NCI-H1048 (cell line): ENCODE measurements around the gene NFKB2.

Experiments used
- DNase-seq: peaks from one replicate; lab custom pipeline; 2025; lab: John Stamatoyannopoulos, UW

NFKB2 gene

DNA sequence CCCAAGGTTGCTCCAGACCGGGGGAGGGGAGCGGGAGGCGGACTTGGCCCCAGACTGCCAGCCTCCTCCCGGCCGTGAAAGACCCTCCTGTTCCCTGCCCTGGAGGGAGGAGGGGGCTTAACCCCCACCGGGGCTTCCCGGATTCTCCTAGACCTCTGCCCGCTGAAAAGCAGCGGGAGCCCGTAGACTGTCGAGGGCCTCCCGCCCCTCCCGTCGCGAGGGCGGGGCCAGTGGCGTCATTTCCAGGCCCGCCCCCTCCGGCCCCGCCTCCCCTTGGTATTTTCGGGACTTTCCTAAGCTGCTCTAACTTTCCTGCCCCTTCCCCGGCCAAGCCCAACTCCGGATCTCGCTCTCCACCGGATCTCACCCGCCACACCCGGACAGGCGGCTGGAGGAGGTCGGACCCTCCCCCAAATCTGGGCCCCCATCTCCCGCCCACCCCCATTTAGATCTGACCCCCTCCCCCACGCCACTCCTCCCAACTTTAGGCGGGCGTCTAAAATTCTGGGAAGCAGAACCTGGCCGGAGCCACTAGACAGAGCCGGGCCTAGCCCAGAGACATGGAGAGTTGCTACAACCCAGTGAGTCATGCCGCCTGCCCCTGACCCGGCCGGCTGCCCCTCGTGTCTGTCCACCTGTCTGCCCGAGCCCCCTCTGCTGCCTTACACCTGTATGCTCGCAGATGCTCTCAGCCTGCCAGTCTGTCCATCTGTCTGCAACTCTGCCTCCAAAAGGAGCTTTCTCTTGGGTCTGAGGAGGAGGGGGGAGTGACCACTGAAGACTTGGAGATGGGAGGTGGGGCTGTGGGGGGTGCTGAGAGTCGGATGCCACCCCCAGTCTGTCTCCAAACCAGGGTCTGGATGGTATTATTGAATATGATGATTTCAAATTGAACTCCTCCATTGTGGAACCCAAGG is at the start of gene NFKB2:
TSS of gene NFKB2 (plus strand) at position 306 of the 917 bp plus-strand sequence. CDS start at position 561, 255 bp downstream.
- DNase-seq = peak; percentile 68

DNA sequence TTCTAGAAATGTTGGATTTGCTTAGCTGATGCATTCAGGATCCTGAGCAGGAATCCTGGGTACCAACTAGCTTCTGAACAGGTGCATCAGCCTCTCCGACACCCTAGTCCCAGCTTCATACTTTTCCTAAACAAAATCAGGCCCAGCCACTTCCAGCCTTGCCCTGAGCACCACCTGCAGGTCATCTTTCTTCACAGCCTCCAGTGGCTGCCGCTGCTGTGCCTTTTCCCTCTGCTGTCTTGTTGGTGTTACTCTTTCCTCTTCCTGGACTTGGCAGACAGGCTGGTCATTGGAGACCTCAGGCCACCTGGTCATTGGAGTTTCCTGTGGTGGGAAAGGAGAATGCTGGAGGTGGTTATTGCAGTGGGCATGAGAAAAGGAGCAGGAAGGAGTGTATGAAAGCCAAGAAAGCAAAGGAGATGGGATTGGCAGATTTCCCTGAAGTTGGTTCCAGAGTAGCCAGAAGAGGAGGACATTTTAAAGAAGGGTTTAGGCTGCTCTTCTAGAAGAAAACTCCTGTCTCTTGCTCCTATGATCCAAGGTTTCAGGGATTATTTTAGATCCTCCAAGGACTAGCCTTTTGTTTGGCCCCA is 48.2 kb upstream of the NFKB2 start:
- DNase-seq = no peak

DNA sequence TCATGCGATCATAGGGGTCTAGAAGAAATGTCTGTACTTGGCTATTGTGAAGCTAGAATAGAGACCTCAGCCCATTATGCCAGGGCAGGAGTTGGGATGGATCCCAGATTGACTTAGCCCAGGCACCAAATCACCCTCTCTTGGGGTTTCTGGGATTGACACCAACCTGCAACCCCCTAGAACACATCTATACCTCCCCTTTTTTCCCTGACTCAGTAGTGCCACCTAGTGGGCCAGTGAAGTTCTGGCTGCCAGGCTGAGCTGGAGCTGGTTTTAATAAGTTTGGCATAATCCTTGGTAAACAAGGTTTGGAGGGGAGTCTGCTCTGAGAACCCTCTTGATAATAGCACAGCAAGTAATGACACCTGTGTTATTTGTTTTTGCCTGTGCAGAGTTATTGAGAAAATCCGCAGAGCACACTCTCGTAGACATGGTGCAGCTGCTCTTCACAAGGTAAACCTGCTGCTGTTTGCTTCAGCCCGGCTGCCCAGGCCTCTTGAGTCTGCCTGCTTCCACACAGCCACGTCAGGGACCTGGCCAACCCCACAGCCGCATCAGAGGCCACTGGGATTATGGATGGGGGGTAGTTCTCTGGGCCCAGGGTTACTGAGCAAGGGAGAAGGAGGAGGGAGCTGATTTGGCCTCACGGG is 43.3 kb upstream of the NFKB2 start:
- DNase-seq = peak; percentile 31

- no peak for DNase-seq
Measured at GRCh38 chr10:102354451-102354850, 41.1 kb upstream of the NFKB2 start.

DNA sequence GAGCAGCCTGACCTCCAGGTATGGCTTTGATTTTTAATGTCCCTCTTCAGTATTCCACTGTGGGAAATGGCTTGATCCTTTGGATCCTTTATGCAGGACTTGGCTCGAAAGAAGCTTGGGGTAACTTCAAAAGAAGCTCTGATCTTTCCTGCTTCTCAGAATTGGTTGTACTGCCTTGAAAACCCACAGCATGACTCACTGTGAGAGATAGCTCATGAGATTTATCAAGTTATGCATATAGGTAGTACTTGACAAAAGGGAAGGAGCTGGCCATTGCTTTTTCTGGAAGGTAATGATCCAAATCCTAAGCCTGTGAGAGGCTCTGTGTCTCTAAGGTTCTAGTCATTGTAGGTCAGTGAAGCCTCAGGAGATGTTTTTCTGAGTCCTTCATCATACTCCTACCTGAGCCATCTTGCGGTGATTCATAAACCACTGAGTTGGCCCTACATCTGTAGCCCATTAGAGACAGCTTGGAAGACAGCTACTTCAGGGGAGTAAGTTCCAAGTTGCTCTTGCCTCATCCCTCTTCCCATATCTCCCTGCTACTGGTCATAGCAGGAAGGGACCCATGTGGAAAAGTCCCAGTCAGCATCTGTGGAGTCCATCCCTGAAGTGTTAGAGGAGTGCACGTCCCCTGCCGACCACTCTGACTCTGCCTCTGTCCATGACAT is 36.7 kb upstream of the NFKB2 start:
- DNase-seq = no peak

DNA sequence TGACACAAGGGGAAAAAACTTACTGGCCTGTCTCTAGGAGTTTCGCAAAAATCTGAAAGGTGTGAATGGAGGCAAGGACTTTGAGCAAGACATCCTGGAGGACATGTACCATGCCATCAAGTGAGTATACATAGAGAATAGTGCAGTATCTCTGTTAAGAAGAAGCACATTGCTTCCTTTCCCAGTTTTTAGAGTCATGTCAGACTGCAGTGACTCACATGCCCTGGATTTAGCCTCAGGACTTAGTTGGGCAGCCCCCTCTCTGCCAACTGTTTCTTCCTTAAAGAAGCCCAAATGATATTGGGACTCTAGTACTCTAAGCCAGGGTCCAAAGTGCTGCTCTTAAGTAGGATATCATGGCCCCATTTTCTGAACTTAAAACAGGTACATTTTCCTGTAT is 28.1 kb upstream of the NFKB2 start:
- no peak for DNase-seq

- no peak for DNase-seq
Measured at GRCh38 chr10:102368077-102368476, 27.4 kb upstream of the NFKB2 start.

- no peak for DNase-seq
Measured at GRCh38 chr10:102371295-102371694, 24.2 kb upstream of the NFKB2 start.

DNA sequence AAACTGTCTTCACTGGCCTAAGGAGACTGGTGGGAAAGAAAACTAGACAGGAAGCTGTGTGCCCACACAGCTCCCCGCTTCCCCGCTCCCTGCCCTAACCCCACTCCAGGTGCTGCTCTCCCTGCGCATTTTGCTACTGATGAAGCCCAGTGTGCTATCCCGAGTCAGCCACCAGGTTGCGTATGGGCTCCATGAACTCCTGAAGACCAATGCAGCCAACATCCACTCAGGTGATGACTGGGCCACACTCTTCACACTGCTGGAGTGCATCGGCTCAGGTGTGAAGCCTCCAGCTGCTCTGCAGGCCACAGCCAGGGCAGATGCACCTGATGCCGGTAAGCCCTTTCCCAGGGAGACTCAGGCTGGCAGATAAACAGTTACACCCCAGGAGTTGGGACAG is 20.3 kb upstream of the NFKB2 start:
- no peak for DNase-seq

- DNase-seq = no peak
Measured at GRCh38 chr10:102375867-102376266, 19.6 kb upstream of the NFKB2 start.

DNA sequence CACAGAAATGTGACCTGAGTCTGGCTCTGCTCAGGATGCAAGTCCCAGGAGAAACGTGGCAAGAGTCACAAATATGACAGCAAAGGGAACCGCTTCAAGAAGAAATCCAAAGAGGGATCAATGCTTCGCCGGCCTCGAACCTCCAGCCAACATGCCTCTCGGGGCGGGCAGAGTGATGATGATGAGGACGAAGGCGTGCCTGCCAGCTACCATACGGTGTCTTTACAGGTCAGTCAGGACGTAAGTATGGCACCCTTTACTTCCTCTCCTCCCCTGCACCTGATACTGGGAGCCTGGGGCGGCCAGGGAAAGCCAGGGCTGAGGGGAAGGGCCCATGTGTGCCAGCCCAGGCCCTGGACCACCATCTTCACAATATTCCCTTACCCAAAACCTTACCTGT is 18.6 kb upstream of the NFKB2 start:
- no peak for DNase-seq

DNA sequence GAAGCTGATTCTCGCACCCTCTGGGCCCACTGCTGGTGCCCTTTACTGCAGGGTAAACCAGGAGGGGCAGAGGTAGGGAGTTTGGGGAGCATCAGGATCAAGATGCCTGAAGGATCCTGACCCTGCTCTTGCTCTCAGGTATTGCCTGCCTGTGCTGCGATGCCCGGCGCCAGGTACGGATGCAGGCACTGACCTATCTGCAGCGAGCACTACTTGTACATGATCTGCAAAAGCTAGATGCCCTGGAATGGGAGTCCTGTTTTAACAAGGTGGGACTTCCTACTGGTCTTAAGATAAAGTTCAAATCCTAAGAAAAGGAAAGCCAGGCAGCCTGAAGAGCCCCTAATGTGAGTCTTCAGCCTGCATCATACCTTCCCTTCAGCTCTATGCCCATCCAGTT is 16.1 kb upstream of the NFKB2 start:
- no peak for DNase-seq

- DNase-seq = no peak
Measured at GRCh38 chr10:102381983-102382382, 13.5 kb upstream of the NFKB2 start.

DNA sequence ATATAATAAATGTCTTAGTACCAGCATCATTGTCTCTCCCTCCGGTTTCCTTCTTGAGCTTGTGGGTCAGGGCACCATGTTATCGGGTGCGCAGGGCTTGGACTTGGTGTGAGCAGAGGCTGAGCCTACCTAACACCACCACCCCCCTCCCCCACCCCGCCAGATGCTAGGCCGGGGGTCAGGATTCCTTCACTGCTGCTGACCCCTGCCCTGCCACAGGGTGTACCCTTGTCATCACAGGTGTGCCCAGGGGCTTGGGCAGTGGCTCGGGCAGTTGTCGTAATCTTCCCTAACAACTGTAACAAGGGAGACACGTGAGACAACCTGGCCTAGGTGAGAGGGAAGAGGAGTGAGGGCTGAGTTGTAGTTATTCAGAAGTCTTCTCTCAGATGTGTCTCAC is 12.6 kb upstream of the NFKB2 start:
- DNase-seq = no peak

DNA sequence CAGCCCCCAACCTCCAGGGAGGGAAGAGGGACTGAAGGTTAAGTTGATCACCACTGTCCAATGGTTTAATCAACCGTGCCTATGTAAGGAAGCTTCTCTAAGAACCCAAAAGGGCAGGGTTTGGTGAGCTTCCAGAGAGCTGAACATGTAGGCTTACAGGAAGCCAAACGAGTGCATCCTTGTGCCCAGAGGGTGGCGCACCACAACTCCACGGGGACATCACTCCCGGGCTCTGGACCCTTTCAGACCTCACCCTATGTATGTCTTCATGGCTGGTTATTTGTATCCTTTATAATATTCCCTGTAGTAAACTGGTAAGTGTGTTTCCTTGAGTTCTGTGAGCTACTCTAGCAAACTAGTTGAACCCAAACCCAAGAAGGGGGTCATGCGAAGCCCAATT is 11.5 kb upstream of the NFKB2 start:
- no peak for DNase-seq

DNA sequence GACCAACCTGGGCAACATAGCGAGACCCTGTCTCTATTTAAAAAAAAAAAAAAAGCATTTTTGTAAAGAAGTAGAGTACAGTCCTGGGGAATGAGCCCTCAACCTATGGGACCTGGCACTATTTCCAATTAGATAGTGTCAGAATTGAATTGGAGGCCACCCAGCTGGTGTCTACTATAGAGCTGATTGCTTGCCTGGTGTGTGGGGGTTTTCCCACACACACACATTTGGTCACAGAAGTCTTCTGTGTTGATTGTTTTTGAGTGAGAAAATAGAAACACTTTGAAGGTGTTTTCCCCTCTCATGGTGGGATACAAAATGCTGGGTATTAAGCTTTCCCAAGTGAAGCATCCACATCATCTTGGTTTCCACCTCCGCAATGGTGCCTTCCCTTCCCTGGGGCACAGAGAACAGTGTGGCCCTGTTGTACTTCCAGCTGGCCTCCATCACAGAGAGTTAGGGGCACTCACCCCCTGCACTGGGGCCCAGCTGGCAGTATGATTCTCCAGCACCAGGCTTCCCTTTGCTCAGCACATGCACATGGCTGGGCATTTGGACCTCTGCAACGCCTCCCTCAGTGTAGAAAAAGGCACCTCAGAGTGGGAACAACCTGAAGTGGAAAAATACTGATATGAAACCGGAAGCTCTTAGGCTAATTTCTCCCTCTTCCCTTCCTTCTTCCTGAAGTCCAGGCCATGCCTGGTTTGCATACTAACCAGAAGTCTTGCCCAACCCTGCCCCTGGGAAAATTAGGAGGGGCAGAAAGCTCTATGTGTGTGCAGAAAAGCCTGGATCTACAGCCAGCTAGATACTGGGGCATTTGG is 10.7 kb upstream of the NFKB2 start:
- no peak for DNase-seq

- DNase-seq = no peak
Measured at GRCh38 chr10:102389894-102390293, 5.6 kb upstream of the NFKB2 start.

DNA sequence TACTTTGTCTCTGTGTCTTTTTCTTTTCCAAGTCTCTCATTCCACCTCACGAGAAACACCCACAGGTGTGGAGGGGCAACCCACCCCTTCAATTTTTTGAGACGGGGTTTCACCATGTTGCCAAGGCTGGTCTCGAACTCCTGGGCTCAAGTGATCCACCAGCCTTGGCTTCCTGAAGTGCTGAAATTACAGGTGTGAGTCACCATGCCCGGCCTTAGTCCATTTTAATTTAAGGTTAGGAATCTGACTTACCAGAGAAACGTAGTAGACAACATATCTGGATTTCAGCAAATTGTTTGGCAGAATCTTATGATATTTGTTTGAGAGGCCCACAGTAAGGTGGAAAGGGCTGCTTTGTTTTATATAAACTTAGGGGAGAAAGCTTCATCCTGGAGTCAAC is 3.2 kb upstream of the NFKB2 start:
- no peak for DNase-seq

DNA sequence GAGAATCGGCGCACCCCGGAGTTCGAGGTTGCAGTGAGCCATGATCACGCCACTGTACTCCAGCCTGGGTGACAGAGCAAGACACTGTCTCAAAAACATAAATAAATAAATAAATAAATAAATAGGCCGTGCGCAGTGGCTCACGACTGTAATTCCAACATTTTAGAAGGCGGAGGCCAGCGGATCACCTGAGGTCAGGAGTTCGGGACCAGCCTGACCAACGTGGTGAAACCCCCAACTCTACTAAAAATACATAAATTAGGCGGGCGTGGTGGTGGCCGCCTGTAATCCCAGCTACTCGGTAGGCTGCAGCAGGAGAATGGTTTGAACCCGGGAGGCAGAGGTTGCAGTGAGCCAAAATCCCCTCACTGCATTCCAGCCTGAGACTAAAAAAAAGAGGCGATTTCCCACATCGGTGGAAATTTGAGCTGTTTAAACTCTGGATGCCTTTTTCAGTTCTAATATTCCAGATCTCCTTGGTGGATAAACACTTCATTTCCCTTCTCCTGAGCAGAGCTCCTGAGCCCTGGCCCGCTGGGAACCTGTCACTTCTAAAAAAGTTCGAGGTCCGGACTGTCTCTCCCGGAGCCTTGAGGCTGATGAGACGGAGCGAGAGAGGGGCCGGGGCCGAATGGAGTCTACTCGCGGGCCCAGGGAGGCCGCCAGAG is 2.0 kb upstream of the NFKB2 start:
- DNase-seq = no peak

DNA sequence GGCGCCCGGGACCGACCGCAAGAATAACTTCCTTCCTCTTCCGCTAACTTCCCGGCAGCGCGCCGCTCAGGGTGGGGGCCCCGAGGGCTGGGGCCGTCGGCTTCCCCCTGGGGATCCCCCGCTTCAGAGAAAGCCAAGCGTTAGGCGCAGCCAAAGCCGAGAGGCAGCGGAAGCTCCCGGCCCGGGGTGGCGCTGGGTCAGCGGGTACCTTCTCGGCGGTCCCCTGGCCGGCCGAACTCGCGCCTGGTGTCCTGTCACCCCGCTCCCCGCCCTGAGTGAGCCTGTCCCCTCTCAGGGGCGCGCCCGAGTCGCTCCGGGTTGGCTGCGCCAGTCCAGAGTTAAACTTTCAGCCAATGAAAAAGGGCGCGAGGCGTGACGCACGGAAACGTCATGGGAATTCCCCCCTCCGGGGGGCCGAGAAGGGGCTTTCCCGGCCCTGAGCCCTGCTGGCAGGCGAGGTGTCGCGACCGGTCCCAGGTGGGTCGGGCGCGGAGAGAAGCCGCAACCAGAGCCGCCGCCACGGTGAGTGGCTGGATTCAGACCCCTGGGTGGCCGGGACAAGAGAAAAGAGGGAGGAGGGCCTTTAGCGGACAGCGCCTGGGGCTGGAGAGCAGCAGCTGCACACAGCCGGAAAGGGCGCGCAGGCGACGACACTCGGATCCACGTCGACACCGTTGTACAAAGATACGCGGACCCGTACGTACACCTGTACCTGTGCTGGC is 1.3 kb upstream of the NFKB2 start:
- peak; percentile 73 for DNase-seq
